PC-3 (cell line): ENCODE results near the gene IGFBP7.

ENCODE experiments used
- CTCF ChIP-seq: fragments of 300-600 bp; sonication (generic); conservative IDR thresholded peaks from 2 replicates; pipeline ENCODE4 v1.5.1; 2017; ENCODE audit warnings: antibody characterized with exemption, low read depth, mild to moderate bottlenecking, low read length
- EZH2phosphoT487 ChIP-seq: fragments of 300-600 bp; sonication (generic); IDR thresholded peaks from 2 replicates; pipeline ENCODE4 v1.6.1; 2018; ENCODE audit warnings: mild to moderate bottlenecking, antibody characterized with exemption, low read length, borderline replicate concordance

GRCh38 chr4:57158221-57158620 is 48.0 kb upstream of the IGFBP7 start:
- TF ChIP-seq CTCF, result peak; percentile 34; the same call in 1 of the 2 replicates
- TF ChIP-seq EZH2phosphoT487, result no peak
